HG02884 (cell line): ENCODE results near the gene KEAP1.

Experiments
- ATAC-seq: cut with Tn5 transposase; IDR thresholded peaks from one replicate; pipeline ENCODE4 v1.9.1; 2021; ENCODE audit warnings: mild to moderate bottlenecking, moderate library complexity; ENCODE audit not compliant: unreplicated experiment

KEAP1 gene

DNA sequence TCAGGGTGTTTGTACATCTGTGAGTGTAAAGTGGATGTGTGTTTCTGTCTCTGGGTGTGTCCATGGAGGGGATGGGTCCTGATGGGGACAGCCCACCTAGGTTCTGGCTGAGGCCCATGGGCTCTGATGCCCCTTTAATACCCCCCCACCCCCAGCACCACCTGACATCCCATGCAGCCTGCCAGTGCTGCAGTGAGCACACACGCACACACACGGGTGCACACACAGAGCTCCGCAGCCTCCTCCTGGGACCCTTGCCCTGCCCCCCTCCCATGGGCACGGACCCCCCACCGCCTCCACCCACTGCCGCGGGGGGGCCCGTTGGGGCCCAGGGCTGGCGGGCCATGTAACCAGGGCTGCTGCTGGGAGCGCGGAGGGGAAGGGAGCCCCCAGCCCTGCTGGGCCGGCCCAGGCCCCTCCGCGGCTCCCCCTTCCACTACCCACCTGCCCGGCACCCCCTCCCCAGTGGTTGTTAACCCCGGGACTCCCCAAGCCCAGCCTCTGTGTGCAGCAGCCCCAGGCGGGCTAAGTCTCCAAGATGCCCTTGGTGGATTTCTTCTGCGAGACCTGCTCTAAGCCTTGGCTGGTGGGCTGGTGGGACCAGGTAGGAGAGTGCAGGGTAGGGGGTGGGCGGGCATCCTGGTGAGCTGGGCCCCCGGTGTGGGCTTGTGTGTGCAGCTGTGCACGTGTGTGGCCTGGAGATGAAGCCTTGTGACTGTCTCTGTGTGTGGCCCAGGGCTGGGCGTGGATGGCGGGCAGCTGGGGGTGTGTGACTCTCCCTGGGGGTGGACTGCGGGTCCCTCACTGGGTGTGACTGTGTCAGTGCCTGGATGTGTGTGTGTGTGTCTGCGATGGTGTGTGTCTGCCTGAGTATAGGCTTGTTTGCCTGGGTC lies 50.2 kb downstream of the KEAP1 start:
- ATAC-seq: no peak

DNA sequence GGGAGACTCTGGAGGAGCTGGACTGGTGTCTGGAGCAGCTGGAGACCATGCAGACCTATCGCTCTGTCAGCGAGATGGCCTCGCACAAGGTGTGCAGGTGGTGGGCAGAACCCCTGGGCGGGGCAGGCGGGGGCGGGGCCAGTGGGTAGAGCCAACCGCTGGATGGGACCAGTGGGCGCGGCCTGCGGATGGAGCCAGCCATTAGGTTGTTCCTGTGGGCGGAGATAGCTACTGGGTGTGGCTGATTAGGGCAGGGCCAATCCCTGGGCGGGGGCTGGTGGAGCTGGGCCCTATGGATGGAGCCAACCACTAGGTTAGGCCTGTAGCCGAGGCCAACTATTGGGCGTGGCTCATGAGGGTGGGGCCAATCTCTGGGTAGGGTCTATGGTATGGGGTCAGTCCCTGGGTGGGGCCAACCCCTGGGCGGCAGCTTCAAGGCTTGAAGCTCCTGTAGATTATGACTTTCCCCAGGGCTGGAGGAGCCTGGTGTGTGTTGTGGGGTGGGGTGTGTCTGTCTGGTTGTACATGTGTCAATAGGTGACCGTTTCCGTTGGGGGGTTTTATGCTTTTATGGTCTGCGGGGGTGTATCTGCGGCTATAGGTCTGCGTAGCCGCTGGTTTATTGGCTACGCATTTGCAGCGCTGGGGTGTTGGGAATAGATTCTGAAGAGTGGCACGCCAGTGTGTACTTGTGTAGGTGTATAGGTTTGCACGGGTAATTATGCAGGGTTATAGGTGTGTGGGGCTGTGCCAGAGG lies 52.1 kb downstream of the KEAP1 start:
- no peak for ATAC-seq

GRCh38 chr19:10450191-10450852 lies 52.8 kb downstream of the KEAP1 start:
- no peak for ATAC-seq

DNA sequence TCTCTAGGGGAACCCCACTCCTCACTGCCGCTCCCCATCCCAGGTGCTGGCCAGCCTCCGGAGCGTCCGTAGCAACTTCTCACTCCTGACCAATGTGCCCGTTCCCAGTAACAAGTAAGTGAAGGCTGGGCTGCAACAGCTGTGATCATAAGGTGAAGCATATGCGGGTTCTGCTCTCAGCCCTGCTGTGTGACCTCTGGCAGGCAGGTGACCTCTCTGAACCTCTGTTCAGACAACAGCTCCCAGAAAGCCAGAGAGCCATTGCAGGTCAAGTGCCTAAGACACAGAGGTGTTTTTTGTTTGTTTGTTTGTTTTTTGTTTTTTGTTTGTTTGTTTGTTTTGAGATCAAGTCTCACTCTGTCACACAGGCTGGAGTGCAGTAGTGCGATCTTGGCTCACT lies 54.1 kb downstream of the KEAP1 start:
- no peak for ATAC-seq

- no peak for ATAC-seq
These were observed 60.5 kb downstream of the KEAP1 start for GRCh38 chr19:10442698-10443097.

- ATAC-seq: no peak
These were observed 63.6 kb downstream of the KEAP1 start for GRCh38 chr19:10439588-10439987.
